Erythroblast (primary cell): ENCODE data around the gene DHX30.

Experiments used
- DNase-seq, 2 experiments: peaks; one replicate each; lab custom pipeline; 2025; lab: John Stamatoyannopoulos, UW
- GATA1 ChIP-seq: IDR thresholded peaks from 2 replicates; pipeline ENCODE4 v1.6.1; 2011; ENCODE audit warnings: low read depth, mild to moderate bottlenecking, control low read depth, low read length, moderate library complexity
- POLR2A ChIP-seq: IDR thresholded peaks from 2 replicates; pipeline ENCODE4 v1.6.1; 2011; ENCODE audit warnings: mild to moderate bottlenecking, low read length

DHX30 gene

DNA sequence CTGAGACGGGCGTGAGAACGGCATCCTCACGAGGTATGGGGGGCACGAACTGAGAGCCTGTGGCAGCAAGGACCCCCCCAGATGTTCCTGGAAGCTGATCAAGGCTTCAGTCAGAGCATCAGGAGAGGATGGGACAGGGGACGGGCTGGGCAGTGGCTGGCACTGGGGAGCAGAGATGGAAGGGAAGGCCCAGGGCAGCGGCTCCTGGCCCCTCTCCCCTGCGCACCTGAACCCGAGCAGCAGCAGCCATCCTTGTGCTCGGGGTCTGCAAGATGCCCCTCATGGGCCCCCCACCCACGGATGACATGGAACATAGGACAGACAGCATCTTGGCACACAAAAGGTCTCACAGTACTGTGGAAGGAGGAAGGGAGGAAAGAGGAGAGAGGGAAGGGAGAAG, 51.3 kb downstream of the DHX30 start:
- no peak for DNase-seq
- TF ChIP-seq GATA1: no peak
- no peak for TF ChIP-seq POLR2A

DNA sequence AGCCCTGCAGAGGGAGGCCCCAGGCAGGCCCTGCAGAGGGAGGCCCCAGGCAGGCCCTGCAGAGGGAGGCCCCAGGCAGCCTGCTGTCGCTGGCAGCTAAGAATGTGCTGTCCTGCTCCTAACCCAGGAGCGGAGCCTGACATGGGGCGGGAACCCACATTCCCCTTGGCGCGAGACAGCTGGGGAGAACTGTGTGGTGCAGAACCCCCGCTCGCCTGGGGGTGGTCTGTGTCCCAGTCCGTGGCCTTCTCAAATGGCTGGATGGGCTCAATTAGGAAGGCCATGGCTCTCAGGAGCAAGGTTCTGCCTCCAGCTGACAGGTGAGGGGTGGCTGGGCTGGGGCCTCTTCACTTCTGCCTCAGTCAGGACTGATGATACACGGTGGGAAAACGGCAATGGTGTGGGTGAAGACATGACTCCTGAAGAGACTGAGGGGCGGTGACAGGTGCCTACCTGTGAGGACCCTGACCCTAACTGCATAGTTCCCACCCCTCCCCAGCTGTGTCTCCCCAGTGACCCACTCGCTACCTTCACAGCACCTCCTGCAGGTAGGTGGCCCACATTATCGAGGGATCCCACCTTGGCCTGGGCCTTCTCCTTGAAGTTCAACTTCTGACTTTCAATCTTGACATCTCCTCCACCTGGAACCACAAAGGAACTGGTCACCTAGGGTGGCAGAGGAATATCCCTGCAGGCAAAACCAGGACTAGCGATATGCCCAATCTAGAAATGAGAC, 52.0 kb downstream of the DHX30 start:
- DNase-seq: no peak
- no peak for TF ChIP-seq POLR2A
- no peak for TF ChIP-seq GATA1

DNA sequence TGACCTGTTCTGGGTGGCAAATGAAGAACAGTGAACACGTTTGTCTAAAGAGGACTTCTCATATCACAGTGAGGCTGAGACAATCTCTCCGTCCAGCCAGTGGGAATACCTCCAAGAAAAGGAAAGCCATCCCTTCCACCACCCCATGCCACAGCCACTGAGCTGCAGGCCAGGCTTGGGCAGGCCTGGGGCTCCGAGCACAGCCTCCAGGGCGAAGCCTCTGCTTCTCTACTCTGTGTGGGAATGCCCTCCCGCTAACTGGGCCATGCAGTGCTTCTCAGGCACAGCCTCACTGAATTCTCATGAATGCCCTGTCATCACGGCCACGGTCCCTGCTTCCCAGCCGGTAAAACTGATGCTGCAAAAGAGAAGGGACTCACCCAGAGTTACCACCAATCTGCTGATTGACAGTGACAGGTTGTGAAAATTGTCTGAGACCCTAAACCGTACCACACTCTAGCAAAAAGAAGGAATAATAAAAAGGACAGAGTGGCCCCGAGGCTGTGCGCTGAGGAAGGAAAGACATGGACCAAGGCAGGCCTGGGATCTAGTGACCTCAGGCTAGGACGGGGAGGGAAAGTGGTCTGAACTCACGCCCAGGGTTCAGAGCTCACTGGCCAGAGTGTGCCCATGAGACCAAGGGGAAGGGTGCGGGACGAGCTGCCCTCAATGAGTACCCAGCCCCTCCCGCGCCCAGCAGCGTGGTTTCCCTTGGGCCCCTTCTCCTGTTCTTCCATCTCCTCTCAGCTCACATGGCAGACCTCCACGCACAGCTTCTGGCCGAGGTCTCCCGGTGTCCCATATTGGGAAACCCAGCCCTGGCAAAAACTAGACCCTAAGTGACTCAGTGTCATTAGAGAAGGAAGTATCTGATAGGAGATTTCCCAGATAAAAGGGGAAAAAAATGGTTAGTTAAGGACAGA, 52.8 kb downstream of the DHX30 start:
- TF ChIP-seq GATA1: no peak
- TF ChIP-seq POLR2A: no peak
- DNase-seq: no peak

DNA sequence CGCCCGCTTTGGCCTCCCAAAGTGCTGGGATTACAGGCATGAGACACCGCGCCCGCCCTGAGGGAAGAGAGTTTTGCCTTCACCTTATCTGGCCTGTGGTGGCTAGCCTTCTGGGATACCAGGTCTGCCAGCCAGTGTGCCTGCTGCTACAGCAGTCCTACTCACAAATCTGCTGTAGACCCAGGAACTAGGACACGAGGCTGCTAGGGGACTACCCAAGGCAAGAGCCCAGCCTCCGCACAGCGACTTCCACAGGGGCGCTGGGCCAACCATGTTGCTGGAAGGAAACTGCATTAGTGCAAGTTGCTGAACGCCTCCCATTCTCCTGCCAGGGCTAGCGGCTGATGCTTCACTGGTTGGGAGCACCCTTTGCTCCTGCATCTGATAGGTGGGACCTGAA, 53.7 kb downstream of the DHX30 start:
- TF ChIP-seq POLR2A (no peak), GATA1 (no peak)
- no peak for DNase-seq

DNA sequence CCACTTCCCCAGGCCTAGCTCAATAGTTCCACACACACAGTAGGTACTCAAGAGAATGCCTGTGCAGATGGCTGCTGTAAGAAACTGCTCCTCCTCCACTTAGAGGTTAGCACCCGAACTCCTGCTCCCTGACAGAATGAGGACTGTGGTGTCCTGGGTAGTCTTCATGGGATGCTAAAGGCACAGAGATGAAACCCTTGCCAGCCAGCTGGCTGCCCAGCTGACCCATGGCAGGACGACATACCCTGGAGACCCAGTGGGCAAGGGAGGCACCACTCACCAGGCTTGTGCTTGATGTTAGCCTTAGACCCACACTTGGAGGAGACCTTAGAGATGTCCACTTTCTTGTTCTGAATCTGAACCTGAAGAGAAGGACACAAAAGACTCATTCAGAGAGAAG, 54.2 kb downstream of the DHX30 start:
- no peak for TF ChIP-seq GATA1
- no peak for TF ChIP-seq POLR2A
- DNase-seq: no peak

DNA sequence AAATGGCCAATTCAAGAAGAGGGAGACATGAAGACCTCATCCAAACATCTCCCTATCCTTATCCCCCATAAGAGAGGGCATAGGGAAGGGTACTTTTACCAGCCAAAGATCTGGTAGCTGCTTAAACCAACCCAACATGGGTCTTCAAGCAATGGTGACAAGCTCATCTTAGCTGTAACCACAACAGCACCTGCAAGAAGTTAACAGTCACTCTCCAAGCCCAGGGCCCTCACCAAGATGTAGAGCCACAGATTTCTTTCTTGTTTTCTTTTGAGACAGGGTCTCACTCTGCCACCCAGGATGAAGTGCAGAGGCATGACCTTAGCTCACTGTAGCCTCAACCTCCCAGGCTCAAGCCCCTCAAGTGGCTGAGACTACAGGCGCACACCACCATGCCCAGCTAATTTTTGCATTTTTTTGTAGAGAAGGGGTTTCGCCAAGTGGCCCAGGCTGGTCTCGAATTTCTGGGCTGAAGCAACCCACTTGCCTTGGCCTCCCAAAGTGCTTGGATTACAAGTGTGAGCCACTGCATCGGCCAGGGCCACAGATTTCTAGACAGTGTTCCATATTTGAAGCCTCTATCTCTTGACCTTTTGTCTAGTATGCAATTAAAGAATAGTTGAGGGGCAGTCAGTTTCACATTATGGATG, 57.1 kb downstream of the DHX30 start:
- TF ChIP-seq POLR2A (no peak), GATA1 (no peak)
- DNase-seq: no peak

DNA sequence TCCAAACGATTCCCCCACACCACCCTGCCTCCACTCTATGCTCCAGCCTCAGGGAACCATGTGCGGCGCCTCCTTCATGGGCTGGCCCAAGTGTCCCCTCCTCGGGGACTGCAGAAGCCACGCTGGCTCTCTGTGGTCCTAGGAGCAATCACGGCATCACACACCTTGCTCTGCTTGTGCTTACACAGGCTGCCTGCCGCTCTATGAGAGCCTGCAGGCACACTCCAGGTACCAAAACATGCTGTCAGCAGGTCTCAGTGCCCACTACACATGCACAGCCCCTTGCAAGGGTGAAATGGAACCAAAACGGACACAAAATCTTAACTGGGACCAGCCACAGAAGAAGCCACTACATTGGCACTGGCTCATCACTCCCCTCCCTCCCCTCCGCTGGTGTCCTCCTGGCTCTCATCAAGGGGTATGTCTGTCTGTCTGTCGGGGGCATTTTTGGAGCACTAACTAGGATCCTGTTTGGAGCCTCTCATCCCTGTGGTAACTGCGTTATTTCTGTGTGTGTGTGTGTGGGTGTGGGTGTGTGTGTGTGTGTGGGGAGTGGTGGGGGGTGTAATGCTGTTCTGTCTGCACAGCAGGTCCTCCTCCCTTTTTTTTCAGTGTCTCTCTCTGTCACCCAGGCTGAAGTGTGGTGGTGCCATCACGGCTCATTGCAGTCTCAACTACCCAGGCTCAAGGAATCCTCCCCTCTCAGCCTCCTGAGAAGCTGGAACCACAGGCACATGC, 60.6 kb downstream of the DHX30 start:
- DNase-seq: no peak
- TF ChIP-seq GATA1 (no peak), POLR2A (no peak)

DNA sequence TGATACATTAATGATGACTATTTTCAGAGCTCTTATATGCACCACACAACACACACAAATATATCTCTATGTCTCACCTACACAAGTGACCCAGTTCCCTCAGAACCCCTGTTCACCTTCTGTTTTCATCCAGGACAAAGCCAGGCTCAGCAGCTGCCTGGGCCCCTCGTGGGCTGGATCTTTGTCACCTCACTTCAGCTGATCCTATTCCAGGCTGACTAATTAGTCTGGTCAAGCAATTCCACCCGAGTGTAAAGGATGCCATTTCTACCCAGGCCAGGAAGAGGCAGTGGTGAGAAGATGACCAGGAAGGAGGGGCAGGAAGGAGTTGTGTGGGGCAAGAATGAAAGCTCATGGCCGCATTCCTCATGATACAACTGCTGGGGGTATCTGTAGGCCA, 62.3 kb downstream of the DHX30 start:
- no peak for DNase-seq
- no peak for TF ChIP-seq GATA1
- TF ChIP-seq POLR2A: no peak

DNA sequence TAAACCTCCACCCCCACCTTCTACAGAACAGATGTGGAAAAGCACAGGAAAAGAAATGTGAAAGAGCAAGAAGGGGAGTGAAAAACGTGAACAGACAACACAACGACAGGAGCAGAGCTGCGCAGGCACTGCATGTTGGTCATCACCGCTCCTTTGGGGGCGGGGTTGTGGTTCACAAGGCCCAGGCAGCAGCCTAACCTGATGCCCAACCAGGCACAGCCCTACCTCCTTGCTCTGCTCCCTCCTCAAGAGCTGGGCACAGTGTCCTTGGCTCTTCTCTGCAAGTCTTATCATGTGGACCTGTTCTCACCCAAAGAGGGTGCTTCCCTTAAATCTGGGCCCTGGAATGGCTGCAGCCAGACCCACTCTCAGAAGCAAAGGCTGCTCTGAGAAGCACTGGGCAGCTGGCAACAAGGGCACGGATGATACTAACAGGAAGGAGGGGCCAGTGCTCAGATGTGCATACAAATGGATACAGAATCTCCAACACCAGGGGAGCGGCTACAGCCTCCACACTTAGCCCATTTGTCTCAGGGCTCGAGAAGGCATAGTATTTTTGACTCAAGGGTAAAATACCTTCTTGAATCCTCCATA, 64.6 kb downstream of the DHX30 start:
- TF ChIP-seq POLR2A: no peak
- TF ChIP-seq GATA1: no peak
- DNase-seq: no peak

DNA sequence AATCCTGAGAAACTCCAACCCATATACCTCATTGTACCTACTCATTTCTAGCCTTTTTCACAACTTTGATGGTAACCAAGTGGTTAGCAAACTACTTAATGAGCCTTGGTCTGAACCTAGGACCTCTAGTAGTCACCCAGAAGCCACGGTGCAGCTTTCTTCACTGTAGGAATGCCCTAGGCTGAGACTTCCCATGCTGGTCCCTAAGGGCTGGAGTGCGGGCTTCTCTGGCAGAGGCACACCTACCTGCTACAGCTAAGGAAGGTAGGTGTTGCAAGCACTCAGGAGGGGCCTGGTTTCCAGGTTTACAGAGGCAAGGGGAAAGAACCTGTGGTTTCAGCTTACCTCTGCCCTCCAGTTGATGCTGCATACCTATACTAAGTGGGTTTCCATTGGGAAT, 65.4 kb downstream of the DHX30 start:
- DNase-seq: no peak
- TF ChIP-seq POLR2A: no peak
- no peak for TF ChIP-seq GATA1

DNA sequence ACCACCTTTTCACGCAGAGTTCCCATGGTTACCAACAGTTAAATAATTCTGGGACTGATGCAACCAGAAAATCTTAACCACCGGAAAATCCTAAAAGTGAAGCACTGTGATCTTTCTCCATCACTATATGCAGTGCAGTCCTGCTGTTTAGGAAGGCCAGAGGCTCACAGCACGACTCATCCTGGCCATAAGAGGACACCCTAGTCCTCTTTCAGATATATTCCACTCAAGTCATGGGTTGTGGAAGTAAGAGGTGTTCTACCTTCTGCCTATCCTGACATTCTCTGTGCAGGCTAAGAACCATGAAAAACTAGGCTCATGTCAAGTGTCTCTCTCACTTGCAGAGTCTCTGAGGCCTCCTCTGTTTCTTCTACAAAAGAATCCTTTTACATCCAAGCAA, 67.2 kb downstream of the DHX30 start:
- peak in 1 of 2 experiments; percentile 10 for DNase-seq
- no peak for TF ChIP-seq GATA1
- TF ChIP-seq POLR2A: no peak

DNA sequence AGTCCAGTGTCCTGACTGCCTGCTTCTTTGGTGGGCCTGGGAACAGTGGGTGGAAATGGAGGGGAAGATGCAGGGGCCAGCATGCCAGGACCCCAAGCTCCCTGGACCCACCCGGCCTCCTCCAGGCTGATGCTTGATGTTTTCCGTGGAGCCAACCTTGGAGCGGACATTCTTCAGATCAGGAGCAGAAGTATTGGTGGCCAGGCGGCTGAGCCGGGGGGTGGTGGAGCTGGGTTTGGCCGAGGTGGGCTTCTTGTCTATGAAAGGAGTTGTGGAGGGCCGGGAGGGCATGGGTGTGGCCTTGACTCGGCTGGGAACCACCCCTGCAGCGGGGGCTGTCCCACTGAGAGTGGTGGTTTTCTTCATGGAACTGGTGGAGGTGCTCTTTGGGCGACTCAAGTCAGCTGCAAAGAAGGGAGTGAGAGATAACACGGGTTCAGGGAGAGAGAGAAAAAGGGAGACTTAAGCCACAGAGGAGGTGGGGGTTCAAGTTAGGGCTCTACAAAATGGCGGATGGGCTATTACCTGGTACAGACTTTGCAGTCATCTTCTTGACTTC, 67.8 kb downstream of the DHX30 start:
- DNase-seq: peak in 1 of 2 experiments; percentile 60
- no peak for TF ChIP-seq POLR2A
- no peak for TF ChIP-seq GATA1
